OCI-LY7 (cell line): ENCODE results near the gene SLC2A13. TPM values are rescaled to one million over a fixed set of nuclear protein-coding genes. Genes with fewer than 3 reads are reported as not detected.
"Not testable (repeated sequence)": the region's sequence is repeated elsewhere in the genome, so short reads cannot be mapped to it uniquely, and the experiment has no call there.

Experiments
- BruUV-seq: library from RNA; stranded (reverse); fragments of 400-500 nt; replicated peaks from 2 replicates; lab custom pipeline; 2021; lab: Mats Ljungman, UMichigan
- CTCF ChIA-PET: fragments of 300-600 bp; sonication (Branson Sonifier 250); formaldehyde crosslinking; loops from one replicate; lab custom pipeline; 2022; ENCODE audit warnings: antibody characterized with exemption; ENCODE audit not compliant: unreplicated experiment; lab: Charles Lee
- POLR2A ChIA-PET: fragments of 300-600 bp; sonication (Branson Sonifier 250); formaldehyde crosslinking; loops from one replicate; lab custom pipeline; 2022; ENCODE audit warnings: antibody characterized with exemption; lab: Charles Lee
- DNase-seq: peaks from one replicate; pipeline ENCODE4 v3.0.0-alpha.2; 2015; ENCODE audit warnings: low spot score
- H2AFZ ChIP-seq: fragments of 200-600 bp; sonication (generic), shearing (Covaris generic); 2 replicates; pipeline ENCODE4 v1.6.1; 2014; ENCODE audit warnings: mild to moderate bottlenecking, antibody characterized with exemption, low read length, moderate library complexity
- H3K27ac ChIP-seq: fragments of 200-600 bp; sonication (generic); 2 replicates; pipeline ENCODE4 v1.5.1; 2014; ENCODE audit warnings: mixed run types, low read depth, mild to moderate bottlenecking, moderate library complexity, low read length, inconsistent platforms; ENCODE audit not compliant: poor library complexity, severe bottlenecking
- H3K36me3 ChIP-seq: fragments of 200-600 bp; sonication (generic); 2 replicates; pipeline ENCODE4 v1.6.1; 2014; ENCODE audit warnings: mild to moderate bottlenecking, antibody characterized with exemption, low read length, moderate library complexity, mixed read lengths; ENCODE audit not compliant: insufficient read depth
- H3K4me1 ChIP-seq: fragments of 200-600 bp; sonication (generic); 2 replicates; pipeline ENCODE4 v1.5.1; 2014; ENCODE audit warnings: mild to moderate bottlenecking, low read length; ENCODE audit not compliant: insufficient read depth, poor library complexity, severe bottlenecking
- H3K4me2 ChIP-seq: fragments of 200-600 bp; sonication (generic); 2 replicates; pipeline ENCODE4 v1.6.1; 2014; ENCODE audit warnings: mild to moderate bottlenecking, low read length
- H3K4me3 ChIP-seq: fragments of 200-600 bp; sonication (generic); 2 replicates; pipeline ENCODE4 v1.5.1; 2014; ENCODE audit warnings: mild to moderate bottlenecking, low read depth, low read length; ENCODE audit not compliant: poor library complexity, severe bottlenecking
- H3K79me2 ChIP-seq: fragments of 200-600 bp; sonication (generic); 2 replicates; pipeline ENCODE4 v1.6.1; 2016; ENCODE audit warnings: low read depth, mild to moderate bottlenecking, low read length, moderate library complexity, mixed read lengths; ENCODE audit not compliant: insufficient read depth
- H3K9me2 ChIP-seq: fragments of 200-600 bp; sonication (generic); 2 replicates; pipeline ENCODE4 v1.6.1; 2016; ENCODE audit warnings: mild to moderate bottlenecking, low read length, mixed read lengths; ENCODE audit not compliant: insufficient read depth
- H3K9me3 ChIP-seq: fragments of 200-600 bp; sonication (generic); 2 replicates; pipeline ENCODE4 v1.6.1; 2014; ENCODE audit warnings: mild to moderate bottlenecking, mixed run types, low read length, mixed read lengths
- H4K20me1 ChIP-seq: fragments of 200-600 bp; sonication (generic); 2 replicates; pipeline ENCODE4 v1.6.1; 2014; ENCODE audit warnings: mild to moderate bottlenecking, antibody characterized with exemption, low read length, moderate library complexity, mixed read lengths; ENCODE audit not compliant: insufficient read depth
- EZH2phosphoT487 ChIP-seq: fragments of 200-600 bp; sonication (generic); IDR thresholded peaks from 2 replicates; pipeline ENCODE4 v1.6.1; 2018; ENCODE audit warnings: low read depth, borderline replicate concordance, mild to moderate bottlenecking, mixed run types, antibody characterized with exemption, low read length, moderate library complexity, mixed read lengths
- intact Hi-C: fragments of 100-400 bp; cut with micrococcal nuclease; formaldehyde crosslinking; loops from one replicate; pipeline ENCODE4 v1.10.0; 2022; ENCODE audit not compliant: unreplicated experiment
- total RNA-seq, 2 experiments: library from RNA; depleted of rRNA in 1 of 2; stranded (reverse); fragments of >200 nt in 1 of 2; shearing (Covaris generic) in 1 of 2; gene quantifications; 2 replicates each; pipeline ENCODE4 v1.2.3, GENCODE V29; 2014 to 2022
- TF ChIP-seq, protein P1 (sequence below): fragments of 200-600 bp; sonication (generic); conservative IDR thresholded peaks from 2 replicates; pipeline ENCODE4 v1.5.1; 2014; ENCODE audit warnings: mild to moderate bottlenecking, antibody characterized with exemption, low read length, moderate library complexity, mixed read lengths

Gene SLC2A13
- total RNA-seq, 2 experiments from 2014 or later = 12.4 to 16.5 TPM

DNA sequence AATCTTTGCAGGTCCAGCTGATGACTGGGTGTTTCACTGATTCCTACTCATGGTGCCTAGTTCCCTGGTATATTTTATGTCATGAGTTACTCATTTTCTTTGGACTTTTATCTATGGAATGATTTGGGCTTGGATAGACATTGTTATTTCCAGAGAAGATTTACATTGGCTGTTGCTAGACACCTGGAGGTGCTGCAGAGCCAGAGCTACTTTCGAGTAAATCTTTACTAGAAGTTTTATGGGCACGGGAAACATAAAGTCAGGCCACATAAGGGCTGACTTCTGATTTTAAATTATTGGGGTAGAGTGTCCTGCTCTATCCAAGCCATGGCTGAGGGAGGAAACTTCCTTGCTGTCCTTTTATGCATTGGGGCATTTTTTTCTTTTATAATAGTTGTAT lies 310.4 kb downstream of the SLC2A13 start:
- no peak overlapping the region for H2AFZ ChIP-seq
- no peak overlapping the region for H3K27ac ChIP-seq
- intact Hi-C loops = no loop called here
- H3K9me2 ChIP-seq = no peaks in the 10 kb centered on the region
- ChIA-PET POLR2A (interaction anchor here (0.5 to 0.7 kb wide), 3 partner anchors 476 to 840 kb away, joined by 3 to 5 read pairs (median 4); no protein-coding TSS in a partner anchor), CTCF (interaction anchor here (0.8 kb wide), 1 partner anchor 16 kb away, joined by 3 read pairs; no protein-coding TSS in a partner anchor)
- H3K4me1 ChIP-seq = no peaks in the 10 kb centered on the region
- no peak for DNase-seq
- no peak for TF ChIP-seq EZH2phosphoT487
- TF ChIP-seq, protein P1, sequence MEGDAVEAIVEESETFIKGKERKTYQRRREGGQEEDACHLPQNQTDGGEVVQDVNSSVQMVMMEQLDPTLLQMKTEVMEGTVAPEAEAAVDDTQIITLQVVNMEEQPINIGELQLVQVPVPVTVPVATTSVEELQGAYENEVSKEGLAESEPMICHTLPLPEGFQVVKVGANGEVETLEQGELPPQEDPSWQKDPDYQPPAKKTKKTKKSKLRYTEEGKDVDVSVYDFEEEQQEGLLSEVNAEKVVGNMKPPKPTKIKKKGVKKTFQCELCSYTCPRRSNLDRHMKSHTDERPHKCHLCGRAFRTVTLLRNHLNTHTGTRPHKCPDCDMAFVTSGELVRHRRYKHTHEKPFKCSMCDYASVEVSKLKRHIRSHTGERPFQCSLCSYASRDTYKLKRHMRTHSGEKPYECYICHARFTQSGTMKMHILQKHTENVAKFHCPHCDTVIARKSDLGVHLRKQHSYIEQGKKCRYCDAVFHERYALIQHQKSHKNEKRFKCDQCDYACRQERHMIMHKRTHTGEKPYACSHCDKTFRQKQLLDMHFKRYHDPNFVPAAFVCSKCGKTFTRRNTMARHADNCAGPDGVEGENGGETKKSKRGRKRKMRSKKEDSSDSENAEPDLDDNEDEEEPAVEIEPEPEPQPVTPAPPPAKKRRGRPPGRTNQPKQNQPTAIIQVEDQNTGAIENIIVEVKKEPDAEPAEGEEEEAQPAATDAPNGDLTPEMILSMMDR = no peak
- no peaks in the 10 kb centered on the region for H3K36me3 ChIP-seq
- H3K4me3 ChIP-seq = no peak overlapping the region
- no TSS peak for BruUV-seq
- H4K20me1 ChIP-seq = no peaks in the 10 kb centered on the region
- no peaks in the 10 kb centered on the region for H3K79me2 ChIP-seq
- H3K9me3 ChIP-seq = no peaks in the 10 kb centered on the region
- H3K4me2 ChIP-seq = no peak overlapping the region

DNA sequence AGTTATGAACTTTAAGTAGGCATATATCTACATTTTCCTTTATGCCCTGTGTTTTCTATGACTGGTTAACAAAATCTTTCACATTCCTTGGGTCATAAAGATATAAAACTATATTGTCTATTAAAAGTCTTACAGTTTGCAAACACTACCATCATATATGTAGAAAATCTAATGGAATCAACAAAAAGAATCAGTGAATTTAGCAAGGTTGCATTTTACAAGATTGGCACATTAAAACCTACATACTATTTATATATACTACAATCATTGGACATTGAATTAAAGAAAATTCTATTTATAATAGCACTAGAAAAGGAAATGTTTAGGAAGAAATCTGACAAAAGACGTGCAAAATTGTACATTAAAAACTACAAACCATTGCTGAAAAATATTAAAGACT lies 312.9 kb downstream of the SLC2A13 start:
- Histone ChIP-seq H4K20me1 (no peaks in the 10 kb centered on the region), H3K9me2 (no peaks in the 10 kb centered on the region), H3K79me2 (no peaks in the 10 kb centered on the region), H2AFZ (no peak overlapping the region), H3K4me3 (no peak overlapping the region), H3K36me3 (no peaks in the 10 kb centered on the region), H3K27ac (no peak overlapping the region), H3K4me1 (no peaks in the 10 kb centered on the region), H3K4me2 (no peak overlapping the region), H3K9me3 (no peaks in the 10 kb centered on the region)
- BruUV-seq = no TSS peak
- POLR2A ChIA-PET = no interaction called here
- CTCF ChIA-PET = no interaction called here
- DNase-seq = no peak
- intact Hi-C loops = no loop called here
- TF ChIP-seq, protein P1 = no peak

DNA sequence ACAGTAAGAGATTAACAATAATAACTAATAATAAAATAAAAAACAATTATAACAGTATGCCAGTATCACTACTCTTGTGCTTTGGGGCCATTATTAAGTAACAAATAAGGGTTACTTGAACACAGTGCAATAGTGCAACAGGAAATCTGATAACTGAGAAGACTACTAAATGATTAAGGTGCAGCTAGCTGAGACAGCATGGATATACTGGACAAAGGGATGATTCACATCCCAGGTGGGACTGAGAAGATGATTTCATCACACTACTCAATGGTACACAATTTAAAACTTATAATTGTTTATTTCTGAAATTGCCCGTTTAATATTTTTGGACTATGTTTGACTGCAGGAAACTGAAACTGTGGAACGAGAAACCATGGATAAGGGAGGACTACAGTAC lies 317.6 kb downstream of the SLC2A13 start:
- intact Hi-C loops = no loop called here
- ChIA-PET CTCF (no interaction called here), POLR2A (no interaction called here)
- H3K9me2 ChIP-seq = no peaks in the 10 kb centered on the region
- H3K4me2 ChIP-seq = no peak overlapping the region
- H2AFZ ChIP-seq = no peak overlapping the region
- H3K4me1 ChIP-seq = no peaks in the 10 kb centered on the region
- BruUV-seq = no TSS peak
- no peaks in the 10 kb centered on the region for H3K36me3 ChIP-seq
- DNase-seq = no peak
- H3K4me3 ChIP-seq = no peak overlapping the region
- no peak overlapping the region for H3K27ac ChIP-seq
- no peaks in the 10 kb centered on the region for H3K9me3 ChIP-seq
- TF ChIP-seq, protein P1 = no peak
- no peak for TF ChIP-seq EZH2phosphoT487
- no peaks in the 10 kb centered on the region for H4K20me1 ChIP-seq
- no peaks in the 10 kb centered on the region for H3K79me2 ChIP-seq

DNA sequence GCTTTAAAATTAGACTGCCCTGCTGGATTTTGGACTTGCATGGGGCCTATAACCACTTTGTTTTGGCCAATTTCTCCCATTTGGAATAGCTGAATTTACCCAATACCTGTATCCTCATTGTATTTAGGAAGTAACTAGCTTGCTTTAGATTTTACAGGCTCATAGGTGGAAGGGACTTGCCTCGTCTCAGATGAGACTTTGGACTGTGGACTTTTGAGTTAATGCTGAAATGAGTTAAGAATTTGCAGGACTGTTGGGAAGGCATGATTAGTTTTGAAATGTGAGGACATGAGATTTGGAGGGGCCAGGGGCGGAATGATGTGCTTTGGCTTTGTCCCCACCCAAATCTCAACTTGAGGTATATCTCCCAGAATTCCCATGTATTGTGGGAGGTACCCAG lies 320.1 kb downstream of the SLC2A13 start:
- H3K4me2 ChIP-seq, H3K4me3 ChIP-seq, H3K36me3 ChIP-seq, DNase-seq, H2AFZ ChIP-seq, H3K4me1 ChIP-seq, intact Hi-C loops, H4K20me1 ChIP-seq, H3K9me3 ChIP-seq, H3K9me2 ChIP-seq, BruUV-seq, POLR2A ChIA-PET, H3K79me2 ChIP-seq, H3K27ac ChIP-seq, CTCF ChIA-PET: not testable (repeated sequence)
